ENCODE measurements around the gene CDK4.

DNA sequence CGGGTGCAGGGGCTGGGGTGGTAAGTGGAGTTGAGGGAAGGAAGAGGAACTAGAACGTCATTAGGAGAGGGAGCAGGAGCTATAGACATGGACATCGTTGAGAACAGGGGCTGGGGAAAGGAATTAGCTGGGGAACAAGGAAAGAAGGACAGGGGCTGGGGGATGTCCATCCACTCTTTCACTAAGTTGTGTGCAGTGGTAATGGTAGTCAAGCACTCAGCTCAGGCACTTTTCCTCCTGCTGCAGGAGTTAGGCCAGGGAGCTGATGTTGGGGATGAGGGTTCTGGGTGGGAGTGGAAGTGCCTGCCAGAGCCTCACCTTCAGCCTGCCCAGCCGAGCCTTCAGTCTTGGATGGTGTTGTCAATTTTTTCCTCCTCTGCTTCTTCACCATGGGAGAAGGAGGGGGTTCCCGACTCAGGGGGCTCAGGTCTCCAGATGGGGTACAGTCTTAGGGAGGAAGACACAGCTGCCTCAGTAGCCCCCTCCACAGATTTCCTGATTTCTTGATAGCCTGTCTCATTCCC lies 22.7 kb downstream of the CDK4 start:
- TF ChIP-seq POLR2AphosphoS5 (IDR thresholded peaks at IDR 0.05; ENCODE audit: low read depth, low read length) (no peak), POLR2A (IDR thresholded peaks at IDR 0.05; ENCODE audit: low read depth, low read length) (no peak)
